GM23248 (cell line): Measurements from ENCODE around the gene ADGRV1. TPM values are rescaled to one million over a fixed set of nuclear protein-coding genes. Genes with fewer than 3 reads are reported as not detected.

Experiments
- DNase-seq: peaks from one replicate; pipeline ENCODE4 v3.0.0-alpha.2; 2015
- H2AFZ ChIP-seq: fragments of 200-600 bp; sonication (generic); 2 replicates; pipeline ENCODE4 v1.6.1; 2016; ENCODE audit warnings: antibody characterized with exemption
- H3F3A ChIP-seq: fragments of 200-600 bp; sonication (generic); 2 replicates; pipeline ENCODE4 v1.6.1; 2016; ENCODE audit warnings: mild to moderate bottlenecking, antibody characterized with exemption, mixed run types; ENCODE audit not compliant: insufficient read depth
- H3K27ac ChIP-seq: fragments of 200-600 bp; sonication (generic); 2 replicates; pipeline ENCODE4 v1.5.1; 2016; ENCODE audit warnings: mild to moderate bottlenecking
- H3K27me3 ChIP-seq: fragments of 200-600 bp; sonication (generic); replicated peaks from 2 replicates; pipeline ENCODE4 v1.6.1; 2016; ENCODE audit warnings: mild to moderate bottlenecking; ENCODE audit not compliant: insufficient read depth
- H3K36me3 ChIP-seq: fragments of 200-600 bp; sonication (generic); 2 replicates; pipeline ENCODE4 v1.6.1; 2016; ENCODE audit warnings: low read depth, mild to moderate bottlenecking
- H3K4me1 ChIP-seq: fragments of 200-600 bp; sonication (generic); 2 replicates; pipeline ENCODE4 v1.6.1; 2016; ENCODE audit warnings: mild to moderate bottlenecking; ENCODE audit not compliant: insufficient read depth
- H3K4me2 ChIP-seq: fragments of 200-600 bp; sonication (generic); one replicate; pipeline ENCODE4 v1.6.1; 2016; ENCODE audit warnings: mild to moderate bottlenecking; ENCODE audit not compliant: unreplicated experiment
- H3K4me3 ChIP-seq: fragments of 200-600 bp; sonication (generic); 2 replicates; pipeline ENCODE4 v1.5.1; 2016; ENCODE audit warnings: mild to moderate bottlenecking
- H3K79me2 ChIP-seq: fragments of 200-600 bp; sonication (generic); 2 replicates; pipeline ENCODE4 v1.6.1; 2016; ENCODE audit warnings: mild to moderate bottlenecking; ENCODE audit not compliant: insufficient read depth
- H3K9ac ChIP-seq: fragments of 200-600 bp; sonication (generic); 2 replicates; pipeline ENCODE4 v1.6.1; 2016; ENCODE audit warnings: mild to moderate bottlenecking
- H3K9me2 ChIP-seq: fragments of 200-600 bp; sonication (generic); 2 replicates; pipeline ENCODE4 v1.6.1; 2016; ENCODE audit warnings: mixed run types, mild to moderate bottlenecking, moderate library complexity; ENCODE audit not compliant: insufficient read depth
- H3K9me3 ChIP-seq: fragments of 200-600 bp; sonication (generic); one replicate; pipeline ENCODE4 v1.6.1; 2017; ENCODE audit warnings: low read depth
- H4K20me1 ChIP-seq: fragments of 200-600 bp; sonication (generic); 2 replicates; pipeline ENCODE4 v1.6.0; 2016; ENCODE audit not compliant: insufficient read depth
- EZH2 ChIP-seq: fragments of 200-600 bp; sonication (generic); IDR thresholded peaks from 2 replicates; pipeline ENCODE4 v1.6.1; 2018; ENCODE audit warnings: antibody characterized with exemption, mild to moderate bottlenecking; ENCODE audit not compliant: insufficient read depth, poor library complexity, severe bottlenecking
- EZH2phosphoT487 ChIP-seq: fragments of 200-600 bp; sonication (generic); IDR thresholded peaks from 2 replicates; pipeline ENCODE4 v1.6.1; 2018; ENCODE audit warnings: antibody characterized with exemption, moderate library complexity, mild to moderate bottlenecking, low read depth; ENCODE audit not compliant: insufficient read depth
- whole genome bisulfite sequencing, 2 experiments: methylation state at CpG; one replicate each; pipeline ENCODE4 v1.1.6; 2015 to 2017; ENCODE audit warnings: low lambda C conversion rate in 2 of 2, low coverage in 1 of 2; ENCODE audit errors: missing lambda C conversion rate in 2 of 2; 5-methylcytosine and 5-hydroxymethylcytosine counted together
- in situ Hi-C: fragments of 300-500 bp; cut with MboI; formaldehyde crosslinking; loops from 2 replicates; pipeline ENCODE4 v1.15.0; 2020
- polyA plus RNA-seq: library from polyadenylated mRNA; unstranded; fragments of >200 nt; fragmentation: Nextera tagmentation; extraction: Ambion mirVana; gene quantifications from 2 replicates; pipeline ENCODE4 v1.2.1, GENCODE V29; 2016
- total RNA-seq: library from RNA; depleted of rRNA; stranded (reverse); fragments of >200 nt; shearing (Covaris generic); gene quantifications from 2 replicates; pipeline ENCODE4 v1.2.3, GENCODE V29; 2014

The ADGRV1 gene
- total and polyA plus RNA-seq, 2 experiments from 2014 or later, result not detected

DNA sequence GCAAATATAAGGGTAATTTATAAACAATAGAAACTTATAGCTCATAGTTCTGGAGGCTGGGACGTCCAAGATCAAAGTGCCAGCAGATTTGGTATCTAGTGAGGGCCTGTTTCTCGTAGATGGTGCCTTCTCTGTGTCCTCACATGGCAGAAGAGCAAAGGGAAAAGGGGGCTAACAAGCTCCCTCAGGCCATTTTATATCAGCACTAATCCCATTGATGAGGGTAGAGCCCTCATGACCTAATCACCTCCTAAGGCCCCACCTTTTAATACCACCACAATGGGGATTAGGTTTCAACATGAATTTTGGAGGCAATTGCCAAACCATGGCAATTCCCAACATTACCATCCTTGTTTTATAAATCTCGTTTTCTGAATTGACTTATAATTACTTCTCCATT, 564.7 kb downstream of the ADGRV1 start:
- TF ChIP-seq EZH2 (no peak), EZH2phosphoT487 (no peak)
- peaks cover 50% of the 10 kb centered on the region for H3K4me1 ChIP-seq
- H3K27ac ChIP-seq, result no peak overlapping the region
- H3K4me2 ChIP-seq, result no peak overlapping the region
- no peaks in the 10 kb centered on the region for H3K9me2 ChIP-seq
- no peak for DNase-seq
- no peaks in the 10 kb centered on the region for H3K27me3 ChIP-seq
- in situ Hi-C loops, result no loop called here
- H4K20me1 ChIP-seq, result no peaks in the 10 kb centered on the region
- no peak overlapping the region for H3K4me3 ChIP-seq
- H3K79me2 ChIP-seq, result no peaks in the 10 kb centered on the region
- H2AFZ ChIP-seq, result no peak overlapping the region
- WGBS, 2 experiments, result 51 to 55% methylated on average over 3 of the region's 3 CpGs
- H3K9ac ChIP-seq, result no peak overlapping the region
- H3K36me3 ChIP-seq, result no peaks in the 10 kb centered on the region
- H3F3A ChIP-seq, result peaks cover 38% of the 10 kb centered on the region
- no peaks in the 10 kb centered on the region for H3K9me3 ChIP-seq

DNA sequence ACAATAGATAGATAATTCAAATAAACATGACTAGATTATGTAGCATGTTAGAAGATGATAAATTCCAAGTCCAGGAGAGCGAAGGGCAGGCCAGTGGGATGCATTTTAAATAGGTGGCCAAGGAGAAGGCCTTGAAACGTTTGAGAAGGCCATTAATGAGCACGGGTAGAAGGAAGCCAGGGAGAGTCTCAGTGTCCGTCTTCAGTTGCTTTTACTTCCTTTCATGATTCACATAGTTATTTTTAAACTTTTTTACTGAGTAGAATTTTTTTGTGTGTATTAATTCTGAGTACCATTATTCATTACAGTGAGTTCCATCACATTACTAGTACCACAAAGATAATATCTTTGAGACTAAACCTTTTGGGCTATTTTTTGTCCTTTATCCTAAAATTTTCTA, 565.3 kb downstream of the ADGRV1 start:
- peak; percentile 47 for DNase-seq
- in situ Hi-C loops, result no loop called here

DNA sequence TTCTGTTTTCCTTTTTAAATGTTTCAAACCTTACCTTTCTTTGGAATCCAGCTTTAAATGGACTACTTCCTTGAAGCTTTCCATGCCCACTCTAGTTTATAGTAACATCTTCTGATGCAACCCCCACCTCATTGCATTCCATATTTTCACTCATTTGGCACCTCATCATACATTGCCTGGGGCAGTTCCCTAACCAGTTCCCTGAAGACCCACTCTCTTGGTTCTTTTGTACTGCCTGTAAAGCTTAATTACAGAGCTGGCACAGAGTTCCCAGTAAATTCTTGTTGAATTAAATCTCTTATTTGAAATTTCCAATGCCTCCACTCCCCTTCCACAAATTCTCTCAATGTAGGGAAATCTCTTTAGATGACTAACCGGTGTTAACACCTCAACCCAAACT, 567.3 kb downstream of the ADGRV1 start:
- no peaks in the 10 kb centered on the region for H3K79me2 ChIP-seq
- H3K36me3 ChIP-seq, result no peaks in the 10 kb centered on the region
- H3K4me2 ChIP-seq, result peak overlapping the region; percentile 59
- no peak overlapping the region for H2AFZ ChIP-seq
- peak overlapping the region; percentile 59 for H3K27ac ChIP-seq
- no peaks in the 10 kb centered on the region for H3K27me3 ChIP-seq
- no peak for DNase-seq
- TF ChIP-seq EZH2, result no peak
- no peak for TF ChIP-seq EZH2phosphoT487
- no peaks in the 10 kb centered on the region for H3K9me2 ChIP-seq
- peak overlapping the region; percentile 24; the same call in 1 of the 2 replicates for H3K9ac ChIP-seq
- H3K9me3 ChIP-seq, result no peaks in the 10 kb centered on the region
- H3F3A ChIP-seq, result peaks cover 22% of the 10 kb centered on the region
- no peaks in the 10 kb centered on the region for H4K20me1 ChIP-seq
- in situ Hi-C loops, result no loop called here
- WGBS, 2 experiments, result 38 to 57% methylated on average over 1 of the region's 1 CpG
- H3K4me3 ChIP-seq, result 0 out of 2 replicates have a peak overlapping the region, but pooled peaks have one; percentile 14
- peaks cover 48% of the 10 kb centered on the region for H3K4me1 ChIP-seq

More for the DNA sequence above, 565.3 kb downstream of the ADGRV1 start:
- H3K27ac ChIP-seq, result no peak overlapping the region
- peak overlapping the region; percentile 35 for H3K4me2 ChIP-seq
- H3K9ac ChIP-seq, result no peak overlapping the region
- no peaks in the 10 kb centered on the region for H3K9me2 ChIP-seq
- H3F3A ChIP-seq, result peaks cover 32% of the 10 kb centered on the region
- no peaks in the 10 kb centered on the region for H3K79me2 ChIP-seq
- H3K36me3 ChIP-seq, result no peaks in the 10 kb centered on the region
- H2AFZ ChIP-seq, result peak overlapping the region; percentile 39; the same call in 1 of the 2 replicates
- no peaks in the 10 kb centered on the region for H3K9me3 ChIP-seq
- no peak for TF ChIP-seq EZH2phosphoT487
- no peak for TF ChIP-seq EZH2
- WGBS, 2 experiments, result 32 to 33% methylated on average over 4 of the region's 4 CpGs
- no peaks in the 10 kb centered on the region for H4K20me1 ChIP-seq
- no peak overlapping the region for H3K4me3 ChIP-seq
- peaks cover 48% of the 10 kb centered on the region for H3K4me1 ChIP-seq
- no peaks in the 10 kb centered on the region for H3K27me3 ChIP-seq

DNA sequence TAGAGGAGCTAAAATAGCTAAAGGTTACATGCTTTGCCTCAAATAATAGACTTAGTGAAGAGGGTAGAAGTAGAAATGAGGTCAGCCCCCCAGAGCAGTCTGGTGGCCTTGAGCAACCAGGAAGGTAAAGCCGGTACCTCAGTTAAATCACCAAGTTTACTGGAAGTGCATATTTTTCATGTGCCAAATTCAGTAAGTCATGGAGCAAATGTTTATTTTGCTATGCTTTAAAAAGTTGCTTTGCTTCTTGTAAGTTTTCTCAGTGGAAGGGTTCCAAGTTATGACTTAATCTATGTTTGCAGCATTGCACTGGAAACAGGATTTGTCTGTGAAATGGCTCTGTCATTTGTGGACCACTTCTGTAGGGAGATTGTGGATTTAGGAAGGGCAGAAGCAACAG, 567.9 kb downstream of the ADGRV1 start:
- H3K36me3 ChIP-seq, result no peaks in the 10 kb centered on the region
- H3K4me1 ChIP-seq, result peaks cover 48% of the 10 kb centered on the region
- no peaks in the 10 kb centered on the region for H3K9me2 ChIP-seq
- H3F3A ChIP-seq, result peaks cover 22% of the 10 kb centered on the region
- H3K27ac ChIP-seq, result peak overlapping the region; percentile 59
- H3K9ac ChIP-seq, result peak overlapping the region; percentile 24; the same call in 1 of the 2 replicates
- no peak overlapping the region for H2AFZ ChIP-seq
- H3K27me3 ChIP-seq, result no peaks in the 10 kb centered on the region
- peak overlapping the region; percentile 59 for H3K4me2 ChIP-seq
- H3K9me3 ChIP-seq, result no peaks in the 10 kb centered on the region
- no peaks in the 10 kb centered on the region for H4K20me1 ChIP-seq
- 0 out of 2 replicates have a peak overlapping the region, but pooled peaks have one; percentile 14 for H3K4me3 ChIP-seq
- TF ChIP-seq EZH2 (no peak), EZH2phosphoT487 (no peak)
- DNase-seq, result peak; percentile 89
- in situ Hi-C loops, result no loop called here
- 0 to 4% methylated on average over 1 of the region's 1 CpG for WGBS, 2 experiments
- no peaks in the 10 kb centered on the region for H3K79me2 ChIP-seq
